Measurements from ENCODE around the gene VSTM2B.

Gene VSTM2B

GRCh38 chr19:29529646-29530539, 4.1 kb downstream of the VSTM2B start:
- no peaks in the 10 kb centered on the region for H4K20me1 ChIP-seq (ENCODE audit: insufficient read depth, low read length)
- no peak overlapping the region for H3K27ac ChIP-seq (ENCODE audit: low read length)
- H3K27me3 ChIP-seq (replicated peaks; ENCODE audit: insufficient read depth, low read length): peaks cover 38% of the 10 kb centered on the region
- no peak overlapping the region for H2AFZ ChIP-seq (ENCODE audit: low read length)
- H3F3A ChIP-seq (ENCODE audit: insufficient read depth, low read length): no peaks in the 10 kb centered on the region
- H3K4me1 ChIP-seq (ENCODE audit: low read length): no peaks in the 10 kb centered on the region
- H3K9me3 ChIP-seq (replicated peaks; ENCODE audit: insufficient read depth, low read length): no peaks in the 10 kb centered on the region
- H3K9me2 ChIP-seq (replicated peaks; ENCODE audit: insufficient read depth, low read length): no peaks in the 10 kb centered on the region
- H3K79me2 ChIP-seq (ENCODE audit: low read length): no peaks in the 10 kb centered on the region
- no peak overlapping the region for H3K4me3 ChIP-seq (ENCODE audit: low read length)
- H3K36me3 ChIP-seq (replicated peaks; ENCODE audit: insufficient read depth, low read length): no peaks in the 10 kb centered on the region
- DNase-seq: no peak
- no peak for TF ChIP-seq EZH2 (optimal IDR thresholded peaks at IDR 0.05; ENCODE audit: low read depth, low read length)
- no peak overlapping the region for H3K9ac ChIP-seq (ENCODE audit: low read length)
- no peak overlapping the region for H3K4me2 ChIP-seq (ENCODE audit: low read depth, low read length)

DNA sequence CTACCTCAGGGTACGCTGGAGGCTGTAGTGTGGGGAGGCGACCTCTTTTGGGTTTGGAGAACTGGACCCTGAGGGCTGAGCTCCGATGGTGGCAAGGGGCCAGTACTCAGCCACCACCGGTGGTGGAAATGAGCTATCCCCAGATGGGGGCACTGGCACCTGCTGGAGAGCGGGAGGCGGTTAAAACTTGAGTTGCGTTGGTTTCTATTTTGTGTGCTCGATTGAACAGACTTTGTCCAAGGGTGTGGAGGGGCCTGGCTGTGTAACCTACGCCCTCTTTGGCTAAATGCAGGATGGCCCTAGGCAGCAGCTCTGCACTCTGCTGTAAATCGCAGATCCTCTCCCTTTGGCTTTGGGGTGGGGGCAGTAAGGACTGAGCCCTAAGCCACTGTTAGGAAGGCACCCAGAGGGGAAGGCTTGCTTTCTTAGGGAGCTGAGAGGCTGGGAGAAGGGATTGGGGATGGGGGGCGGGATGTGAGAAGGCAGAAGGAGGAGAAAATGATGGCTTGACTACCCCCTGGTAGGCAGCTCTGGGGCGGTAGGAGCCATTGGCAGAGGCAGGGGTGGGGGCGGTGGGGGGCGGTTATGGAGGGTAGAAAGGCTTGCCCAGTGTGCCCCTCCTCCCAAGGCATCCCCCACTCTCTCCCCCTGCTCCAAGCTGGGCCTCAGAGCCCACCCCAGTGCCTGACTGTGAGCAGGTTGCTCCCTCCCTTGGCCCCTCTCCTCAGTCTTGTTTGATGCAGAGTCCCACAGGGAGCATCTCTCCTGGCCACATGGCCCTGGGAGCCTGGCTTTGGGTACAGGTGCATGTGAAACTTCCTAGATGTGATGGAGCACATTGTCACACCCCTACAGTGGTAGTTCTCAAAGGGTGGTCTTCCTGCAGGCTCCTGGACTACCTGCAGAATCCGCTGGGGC, 5.0 kb downstream of the VSTM2B start:
- no peak overlapping the region for H3K4me3 ChIP-seq (ENCODE audit: low read length)
- H3K9ac ChIP-seq (ENCODE audit: low read length): no peak overlapping the region
- H3K4me2 ChIP-seq (ENCODE audit: low read depth, low read length): no peak overlapping the region

GRCh38 chr19:29531458-29532025, 5.7 kb downstream of the VSTM2B start:
- Histone ChIP-seq H3K9me2 (replicated peaks; ENCODE audit: insufficient read depth, low read length) (no peaks in the 10 kb centered on the region), H3K79me2 (ENCODE audit: low read length) (no peaks in the 10 kb centered on the region), H3K27ac (ENCODE audit: low read length) (no peak overlapping the region), H3F3A (ENCODE audit: insufficient read depth, low read length) (no peaks in the 10 kb centered on the region), H4K20me1 (ENCODE audit: insufficient read depth, low read length) (no peaks in the 10 kb centered on the region), H2AFZ (ENCODE audit: low read length) (no peak overlapping the region), H3K36me3 (replicated peaks; ENCODE audit: insufficient read depth, low read length) (no peaks in the 10 kb centered on the region), H3K4me2 (ENCODE audit: low read depth, low read length) (no peak overlapping the region), H3K9me3 (replicated peaks; ENCODE audit: insufficient read depth, low read length) (no peaks in the 10 kb centered on the region), H3K4me1 (ENCODE audit: low read length) (no peaks in the 10 kb centered on the region), H3K4me3 (ENCODE audit: low read length) (no peak overlapping the region), H3K9ac (ENCODE audit: low read length) (no peak overlapping the region), H3K27me3 (replicated peaks; ENCODE audit: insufficient read depth, low read length) (peaks cover 55% of the 10 kb centered on the region)
- DNase-seq: no peak
- TF ChIP-seq EZH2phosphoT487 (IDR thresholded peaks at IDR 0.05; ENCODE audit: low read length) (no peak), EZH2 (optimal IDR thresholded peaks at IDR 0.05; ENCODE audit: low read depth, low read length) (no peak)
- TF ChIP-seq, protein P1, sequence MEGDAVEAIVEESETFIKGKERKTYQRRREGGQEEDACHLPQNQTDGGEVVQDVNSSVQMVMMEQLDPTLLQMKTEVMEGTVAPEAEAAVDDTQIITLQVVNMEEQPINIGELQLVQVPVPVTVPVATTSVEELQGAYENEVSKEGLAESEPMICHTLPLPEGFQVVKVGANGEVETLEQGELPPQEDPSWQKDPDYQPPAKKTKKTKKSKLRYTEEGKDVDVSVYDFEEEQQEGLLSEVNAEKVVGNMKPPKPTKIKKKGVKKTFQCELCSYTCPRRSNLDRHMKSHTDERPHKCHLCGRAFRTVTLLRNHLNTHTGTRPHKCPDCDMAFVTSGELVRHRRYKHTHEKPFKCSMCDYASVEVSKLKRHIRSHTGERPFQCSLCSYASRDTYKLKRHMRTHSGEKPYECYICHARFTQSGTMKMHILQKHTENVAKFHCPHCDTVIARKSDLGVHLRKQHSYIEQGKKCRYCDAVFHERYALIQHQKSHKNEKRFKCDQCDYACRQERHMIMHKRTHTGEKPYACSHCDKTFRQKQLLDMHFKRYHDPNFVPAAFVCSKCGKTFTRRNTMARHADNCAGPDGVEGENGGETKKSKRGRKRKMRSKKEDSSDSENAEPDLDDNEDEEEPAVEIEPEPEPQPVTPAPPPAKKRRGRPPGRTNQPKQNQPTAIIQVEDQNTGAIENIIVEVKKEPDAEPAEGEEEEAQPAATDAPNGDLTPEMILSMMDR (IDR thresholded peaks at IDR 0.05; ENCODE audit: low read length): no peak

More for the DNA sequence above, 5.0 kb downstream of the VSTM2B start:
- H3K36me3 ChIP-seq (replicated peaks; ENCODE audit: insufficient read depth, low read length): no peaks in the 10 kb centered on the region
- H3K79me2 ChIP-seq (ENCODE audit: low read length): no peaks in the 10 kb centered on the region
- no peak overlapping the region for H2AFZ ChIP-seq (ENCODE audit: low read length)
- no peaks in the 10 kb centered on the region for H3K4me1 ChIP-seq (ENCODE audit: low read length)
- DNase-seq: no peak
- TF ChIP-seq EZH2phosphoT487 (IDR thresholded peaks at IDR 0.05; ENCODE audit: low read length) (no peak), EZH2 (optimal IDR thresholded peaks at IDR 0.05; ENCODE audit: low read depth, low read length) (no peak)
- TF ChIP-seq, protein P1 (IDR thresholded peaks at IDR 0.05; ENCODE audit: low read length): no peak
- no peaks in the 10 kb centered on the region for H3F3A ChIP-seq (ENCODE audit: insufficient read depth, low read length)
- no peaks in the 10 kb centered on the region for H4K20me1 ChIP-seq (ENCODE audit: insufficient read depth, low read length)
- no peaks in the 10 kb centered on the region for H3K9me3 ChIP-seq (replicated peaks; ENCODE audit: insufficient read depth, low read length)
- no peaks in the 10 kb centered on the region for H3K9me2 ChIP-seq (replicated peaks; ENCODE audit: insufficient read depth, low read length)
- H3K27ac ChIP-seq (ENCODE audit: low read length): no peak overlapping the region
- H3K27me3 ChIP-seq (replicated peaks; ENCODE audit: insufficient read depth, low read length): peaks cover 47% of the 10 kb centered on the region
